GM12874 (cell line): ENCODE data around the gene ZP4.
A peak's percentile ranks its signal among the peaks of the same experiment; 100 is the strongest.

Experiments
- TF ChIP-seq, protein P1 (sequence below): IDR thresholded peaks from 2 replicates; pipeline ENCODE4 v1.5.1; 2011; ENCODE audit warnings: low read depth, mild to moderate bottlenecking, control low read depth, low read length, moderate library complexity; ENCODE audit not compliant: insufficient read depth

ZP4 gene

DNA sequence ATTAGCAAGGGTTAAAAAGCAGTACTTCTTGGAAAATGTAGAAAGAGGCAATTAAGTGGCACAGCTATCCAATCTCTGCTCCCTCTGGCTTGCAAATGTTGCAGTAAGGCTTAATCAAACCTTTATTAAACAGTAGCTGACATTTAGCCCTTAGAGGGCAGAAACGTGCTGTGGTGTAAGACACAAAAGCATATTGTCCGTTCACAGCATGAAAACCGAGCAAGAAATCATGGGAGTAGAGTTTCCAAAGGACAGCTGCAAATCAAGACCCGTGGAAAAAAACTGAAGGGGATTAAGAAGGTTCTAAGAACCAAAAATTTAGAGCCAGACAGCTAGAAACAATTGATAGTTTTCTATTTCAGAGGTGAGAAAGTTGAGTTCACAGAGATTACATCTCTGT lies 13.1 kb downstream of the ZP4 start:
- TF ChIP-seq, protein P1, sequence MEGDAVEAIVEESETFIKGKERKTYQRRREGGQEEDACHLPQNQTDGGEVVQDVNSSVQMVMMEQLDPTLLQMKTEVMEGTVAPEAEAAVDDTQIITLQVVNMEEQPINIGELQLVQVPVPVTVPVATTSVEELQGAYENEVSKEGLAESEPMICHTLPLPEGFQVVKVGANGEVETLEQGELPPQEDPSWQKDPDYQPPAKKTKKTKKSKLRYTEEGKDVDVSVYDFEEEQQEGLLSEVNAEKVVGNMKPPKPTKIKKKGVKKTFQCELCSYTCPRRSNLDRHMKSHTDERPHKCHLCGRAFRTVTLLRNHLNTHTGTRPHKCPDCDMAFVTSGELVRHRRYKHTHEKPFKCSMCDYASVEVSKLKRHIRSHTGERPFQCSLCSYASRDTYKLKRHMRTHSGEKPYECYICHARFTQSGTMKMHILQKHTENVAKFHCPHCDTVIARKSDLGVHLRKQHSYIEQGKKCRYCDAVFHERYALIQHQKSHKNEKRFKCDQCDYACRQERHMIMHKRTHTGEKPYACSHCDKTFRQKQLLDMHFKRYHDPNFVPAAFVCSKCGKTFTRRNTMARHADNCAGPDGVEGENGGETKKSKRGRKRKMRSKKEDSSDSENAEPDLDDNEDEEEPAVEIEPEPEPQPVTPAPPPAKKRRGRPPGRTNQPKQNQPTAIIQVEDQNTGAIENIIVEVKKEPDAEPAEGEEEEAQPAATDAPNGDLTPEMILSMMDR, result no peak

DNA sequence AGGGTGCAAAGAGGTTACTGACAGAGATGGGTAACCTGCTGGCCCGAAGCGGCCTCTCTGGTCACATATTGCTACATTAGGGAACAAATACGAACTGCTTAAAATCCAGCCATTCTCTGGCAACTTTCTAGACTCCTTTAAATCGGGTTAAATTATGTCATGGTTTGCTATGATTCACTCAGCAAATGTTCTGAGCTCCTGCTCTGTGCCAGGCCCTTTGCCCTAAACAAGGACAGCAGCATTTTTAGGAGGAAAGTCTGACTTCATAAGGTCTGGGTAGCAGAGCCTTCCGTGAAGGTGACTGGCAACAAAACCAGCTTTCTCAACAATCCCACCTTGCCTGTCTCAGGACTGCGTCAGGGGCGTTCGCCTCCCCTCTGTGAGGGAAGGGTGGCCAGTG lies 15.4 kb downstream of the ZP4 start:
- TF ChIP-seq, protein P1, result no peak

DNA sequence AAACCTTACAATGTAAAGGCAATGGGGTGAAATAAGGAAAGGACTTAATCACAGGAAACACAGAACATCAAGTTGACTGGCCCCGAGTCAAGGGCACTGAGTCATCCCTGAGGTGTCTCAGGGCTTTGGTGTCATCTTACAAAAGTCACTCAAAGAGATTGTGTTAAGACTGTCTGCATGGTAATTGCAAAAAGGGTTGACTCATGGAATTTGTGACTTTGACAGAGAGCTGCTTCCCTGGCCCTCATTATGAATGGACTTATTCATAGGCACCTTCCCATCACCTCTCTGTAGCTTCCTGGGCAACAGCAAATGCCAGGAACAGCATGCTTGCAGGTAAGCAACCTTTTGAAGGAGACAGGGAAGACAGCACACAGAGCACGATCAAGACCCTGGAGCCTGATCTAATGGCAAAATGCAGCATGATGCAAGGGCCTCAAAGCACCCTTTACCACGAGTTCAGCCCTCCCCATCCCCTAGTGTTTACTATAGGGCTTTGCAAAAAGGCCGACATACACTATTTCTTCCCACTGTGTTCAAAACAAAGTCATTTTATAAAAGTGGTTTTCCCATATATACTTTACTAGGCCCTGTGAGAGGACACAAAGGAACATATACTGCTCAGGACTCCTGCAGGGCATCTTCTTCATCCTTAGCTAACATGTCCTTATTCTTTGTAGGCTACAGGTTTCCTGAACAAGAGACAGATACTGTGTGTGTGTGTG lies 17.1 kb downstream of the ZP4 start:
- TF ChIP-seq, protein P1, result no peak

DNA sequence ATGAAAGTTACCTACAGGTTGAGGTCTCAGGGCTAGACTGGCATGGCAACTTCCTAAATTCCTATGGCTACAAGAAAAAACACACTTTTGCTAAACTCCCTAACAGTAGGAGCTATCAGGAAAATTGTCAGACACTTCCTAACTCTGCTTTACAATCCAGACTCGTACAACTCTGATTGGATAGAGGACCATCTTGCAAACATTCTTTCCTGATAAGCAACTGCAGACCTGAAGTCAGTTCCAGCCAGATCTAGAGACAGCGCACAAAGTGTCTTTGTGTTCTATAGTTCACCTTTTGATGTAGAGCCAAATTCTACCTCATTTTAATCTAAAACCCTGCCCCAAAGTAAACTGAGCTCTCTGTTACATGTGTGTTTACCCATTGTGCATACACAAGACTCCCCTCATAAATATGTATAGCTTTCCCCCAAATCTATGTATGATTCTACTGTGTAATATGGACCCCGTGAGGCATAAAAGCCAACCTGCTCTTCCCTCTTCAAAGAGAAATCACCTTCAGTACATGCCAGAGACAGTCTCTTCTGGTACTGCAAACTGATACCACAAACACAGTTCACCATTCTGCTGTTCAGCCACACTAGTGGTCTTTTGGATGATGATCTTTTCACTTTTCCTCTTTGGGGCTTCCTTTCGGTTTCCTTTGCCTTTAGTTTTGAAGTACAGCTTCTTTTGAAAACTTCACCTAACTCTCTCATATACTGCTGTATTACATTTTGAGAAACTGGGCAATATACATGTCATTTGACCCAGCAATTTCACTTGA lies 21.7 kb downstream of the ZP4 start:
- TF ChIP-seq, protein P1, result no peak

DNA sequence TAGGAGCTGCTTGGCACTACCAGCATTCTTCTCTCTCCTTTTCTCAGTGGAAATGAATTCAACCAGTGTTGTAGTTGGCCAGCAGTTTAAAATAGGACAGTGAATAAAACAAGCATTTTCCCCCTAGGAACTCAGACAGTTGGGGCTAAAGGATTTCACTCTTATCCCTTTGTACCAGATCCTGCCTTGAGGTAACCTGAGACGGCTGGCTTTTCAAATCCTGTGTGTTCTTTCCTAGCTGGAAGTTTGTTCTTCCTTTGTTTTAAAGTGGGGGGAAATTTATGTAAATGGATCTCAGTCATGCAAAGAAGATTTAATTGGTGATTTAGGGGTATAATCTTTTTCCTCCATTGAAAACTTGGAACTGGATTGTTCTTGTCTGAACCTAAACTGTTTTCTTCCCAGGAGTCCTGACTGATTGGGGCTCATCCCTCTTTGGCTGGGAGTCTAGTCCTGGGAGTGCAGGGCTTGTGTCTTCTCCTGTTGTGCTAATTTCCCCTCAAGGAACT lies 23.3 kb downstream of the ZP4 start:
- TF ChIP-seq, protein P1, result no peak

DNA sequence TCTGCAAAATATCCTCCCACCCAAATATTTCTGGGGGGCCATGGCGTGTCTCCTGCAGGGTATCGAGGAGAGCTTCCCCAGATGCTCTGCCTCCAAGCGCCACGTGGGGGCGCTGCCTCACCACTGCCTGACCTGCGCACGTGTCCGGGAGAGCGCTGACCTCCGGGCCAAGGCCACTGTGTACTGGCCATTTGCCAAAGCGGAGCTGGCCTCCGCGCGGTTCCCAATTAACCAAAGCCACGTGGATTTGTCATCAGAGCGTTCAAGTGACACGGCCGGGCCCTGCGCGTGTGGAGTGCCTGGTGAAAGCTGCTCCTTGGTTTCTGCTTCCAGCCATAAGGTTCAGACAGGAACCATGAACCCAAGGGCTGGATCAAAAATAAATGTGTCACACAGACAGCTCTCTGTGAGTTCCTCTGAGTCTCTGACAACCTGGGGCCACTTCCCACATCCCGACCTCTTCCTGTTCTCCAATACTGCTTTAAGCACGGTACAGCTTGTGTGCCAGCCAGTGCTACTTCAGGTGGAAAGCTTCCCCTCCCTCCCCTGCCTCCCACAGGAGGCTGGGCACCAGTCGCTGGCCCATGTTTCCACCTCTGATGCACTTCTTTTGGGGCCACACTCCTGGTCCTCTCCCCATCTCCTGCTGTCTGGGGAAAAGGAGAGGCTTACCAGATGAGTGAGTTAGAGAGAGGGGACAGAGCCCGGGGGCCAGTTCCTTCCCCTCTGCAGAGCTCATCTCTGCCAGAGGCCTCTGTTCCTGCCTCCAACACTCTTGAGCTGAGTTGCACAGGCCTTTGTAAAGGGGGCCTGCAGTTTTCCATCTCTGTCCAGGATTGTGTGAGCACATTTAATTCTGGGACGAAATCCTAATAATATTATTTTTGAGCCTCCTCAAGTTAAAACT lies 26.1 kb downstream of the ZP4 start:
- TF ChIP-seq, protein P1, result peak; percentile 94

DNA sequence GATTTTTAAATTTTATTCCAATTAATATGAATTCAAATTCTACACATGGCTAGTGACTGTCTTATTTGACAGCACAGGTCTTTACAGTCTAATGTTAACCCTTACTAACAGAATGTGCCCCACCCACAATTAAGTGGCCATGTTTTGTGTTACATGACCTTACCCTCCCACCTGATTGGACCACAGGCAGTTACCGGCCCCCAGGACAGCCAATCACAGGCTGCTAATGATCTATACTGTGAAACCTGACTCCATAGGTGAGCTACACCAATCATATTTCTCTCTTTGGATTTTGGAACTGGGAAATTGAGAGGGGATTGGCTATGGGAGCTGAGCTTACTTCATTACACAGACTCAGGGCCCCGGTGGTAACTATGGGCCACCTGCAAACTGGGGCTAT lies 27.5 kb downstream of the ZP4 start:
- TF ChIP-seq, protein P1, result no peak
